K562 (cell line): ENCODE data around the gene EDEM2. TPM values are rescaled to one million over a fixed set of nuclear protein-coding genes. Genes with fewer than 3 reads are reported as not detected.

Experiments
- ATAC-seq: fragments of 200-7000 bp; cut with Tn5 transposase; 3 replicates; pipeline ENCODE4 v1.9.1; 2020; ENCODE audit warnings: moderate library complexity
- BruUV-seq: library from RNA; stranded (reverse); fragments of 400-500 nt; replicated peaks from 2 replicates; lab custom pipeline; 2021; lab: Mats Ljungman, UMichigan
- CTCF ChIA-PET: fragments of 300-600 bp; formaldehyde crosslinking; extraction: SDS; loops from one replicate; lab custom pipeline; 2021; ENCODE audit warnings: low intra/inter-chr PET ratio; lab: Yijun Ruan, JAX
- POLR2A ChIA-PET: fragments of 300-600, 350-650 bp; sonication (Branson Sonifier 250); formaldehyde crosslinking; extraction: SDS; loops from one replicate; lab custom pipeline; 2021; ENCODE audit warnings: antibody characterized with exemption, inconsistent platforms; lab: Yijun Ruan, JAX
- DNase-seq, 4 experiments: peaks; one replicate each; pipeline versions ENCODE4 v3.0.0 to v3.0.0-alpha.2; 2011 to 2018; ENCODE audit warnings: low spot score in 3 of 4, mixed read lengths in 3 of 4; ENCODE audit errors: extremely low read depth in 1 of 4
- FAIRE-seq: peaks from 2 replicates; lab custom pipeline; 2011; peaks lifted over from hg19 to GRCh38; lab: Jason Lieb, UNC
- H2AFZ ChIP-seq: 2 replicates; pipeline ENCODE4 v1.6.0; 2011; ENCODE audit warnings: low read depth, low read length, control low read depth, inconsistent platforms
- H3K27ac ChIP-seq: fragments of 200-600 bp; 3 replicates; pipeline ENCODE4 v1.8.0; 2011; ENCODE audit warnings: low read depth, mild to moderate bottlenecking, control low read depth, inconsistent platforms, low read length, moderate library complexity, mixed read lengths; ENCODE audit errors: extremely low read depth
- H3K27me3 ChIP-seq, 2 experiments: fragments of 300-600 bp in 1 of 2; 2 replicates in 1 of 2; 3 replicates in 1 of 2; pipeline versions ENCODE4 v1.6.0 to v1.8.0; 2011; ENCODE audit warnings: inconsistent platforms in 2 of 2, low read length in 2 of 2, mild to moderate bottlenecking in 1 of 2, mixed read lengths in 1 of 2, moderate library complexity in 1 of 2; ENCODE audit not compliant: control insufficient read depth in 2 of 2, insufficient read depth in 2 of 2
- H3K36me3 ChIP-seq: fragments of 300-600 bp; 3 replicates; pipeline ENCODE4 v1.8.0; 2011; ENCODE audit warnings: mild to moderate bottlenecking, low read length, inconsistent platforms; ENCODE audit not compliant: control insufficient read depth, insufficient read depth
- H3K4me1 ChIP-seq, 2 experiments: fragments of 200-600 bp in 1 of 2; replicated peaks in 1 of 2; 2 replicates in 1 of 2; 3 replicates in 1 of 2; pipeline versions ENCODE4 v1.5.1 to v1.8.0; 2011; ENCODE audit warnings: inconsistent platforms in 2 of 2, low read length in 2 of 2, mild to moderate bottlenecking in 1 of 2, mixed read lengths in 1 of 2, moderate library complexity in 1 of 2; ENCODE audit not compliant: control insufficient read depth in 2 of 2, insufficient read depth in 2 of 2
- H3K4me2 ChIP-seq: 2 replicates; pipeline ENCODE4 v1.6.1; 2011; ENCODE audit warnings: low read length, control low read depth, inconsistent platforms, mixed read lengths; ENCODE audit not compliant: insufficient read depth
- H3K4me3 ChIP-seq: fragments of 200-600 bp; sonication (generic), shearing (Covaris generic); 2 replicates; pipeline ENCODE4 v1.5.1; 2016; ENCODE audit warnings: control low read depth, inconsistent platforms
- H3K79me2 ChIP-seq: fragments of 200-600 bp; 3 replicates; pipeline ENCODE4 v1.8.0; 2011; ENCODE audit warnings: low read length, inconsistent platforms; ENCODE audit not compliant: control insufficient read depth, insufficient read depth
- H3K9ac ChIP-seq, 2 experiments: 2 replicates each; pipeline versions ENCODE4 v1.6.0 to v1.6.1; 2011; ENCODE audit warnings: low read depth in 2 of 2, low read length in 2 of 2, control low read depth in 1 of 2, inconsistent platforms in 1 of 2, mild to moderate bottlenecking in 1 of 2, mixed read lengths in 1 of 2; ENCODE audit not compliant: insufficient read depth in 1 of 2
- H3K9me1 ChIP-seq: one replicate; pipeline ENCODE4 v1.6.0; 2011; ENCODE audit warnings: inconsistent platforms, mild to moderate bottlenecking, low read length, moderate library complexity; ENCODE audit not compliant: control insufficient read depth, insufficient read depth
- H3K9me3 ChIP-seq: replicated peaks from 2 replicates; pipeline ENCODE4 v1.5.1; 2011; ENCODE audit warnings: low read depth, low read length, inconsistent platforms; ENCODE audit not compliant: control insufficient read depth, insufficient read depth
- H4K20me1 ChIP-seq: replicated peaks from 2 replicates; pipeline ENCODE4 v1.6.1; 2011; ENCODE audit warnings: low read length, inconsistent platforms, mixed read lengths; ENCODE audit not compliant: control insufficient read depth, insufficient read depth
- ADNP ChIP-seq: fragments of 200-800 bp; sonication (Bioruptor generic); IDR thresholded peaks from 2 replicates; pipeline ENCODE4 v1.6.1; 2016; ENCODE audit warnings: missing genetic modification characterization, missing compliant biosample characterization
- BRF1 ChIP-seq: IDR thresholded peaks from 3 replicates; pipeline ENCODE4 v1.6.1; 2011; ENCODE audit warnings: borderline replicate concordance, mild to moderate bottlenecking; ENCODE audit not compliant: insufficient read length; ENCODE audit errors: extremely low read depth
- CBFA2T3 ChIP-seq: fragments of 450-650 bp; IDR thresholded peaks from 2 replicates; pipeline ENCODE4 v1.6.1; 2017
- DPF2 ChIP-seq: fragments of 450-650 bp; IDR thresholded peaks from 2 replicates; pipeline ENCODE4 v1.6.1; 2016
- ELF4 ChIP-seq: fragments of 450-650 bp; formaldehyde crosslinking; IDR thresholded peaks from 2 replicates; pipeline ENCODE4 v1.4.0; 2022; ENCODE audit warnings: missing genetic modification characterization
- HDAC1 ChIP-seq, 2 experiments: fragments of 450-650 bp; IDR thresholded peaks; 2 replicates each; pipeline ENCODE4 v1.6.1; 2016 to 2017; ENCODE audit warnings: inconsistent platforms in 1 of 2, mild to moderate bottlenecking in 1 of 2, moderate library complexity in 1 of 2
- KAT2B ChIP-seq: IDR thresholded peaks from one replicate; pipeline ENCODE4 v1.6.1; 2012; ENCODE audit warnings: low read depth, mild to moderate bottlenecking, control low read depth, inconsistent platforms, low read length, moderate library complexity
- LEF1 ChIP-seq: fragments of 450-650 bp; IDR thresholded peaks from 2 replicates; pipeline ENCODE4 v1.6.1; 2016; ENCODE audit warnings: mild to moderate bottlenecking
- MAFG ChIP-seq: fragments of 450-650 bp; conservative IDR thresholded peaks from 2 replicates; pipeline ENCODE4 v1.6.1; 2016; ENCODE audit warnings: missing genetic modification characterization, missing compliant biosample characterization
- NFIX ChIP-seq: fragments of 250-450 bp; sonication (Bioruptor Pico); IDR thresholded peaks from 2 replicates; pipeline ENCODE4 v1.4.0; 2020; ENCODE audit warnings: low read depth, mild to moderate bottlenecking, moderate library complexity
- NUFIP1 ChIP-seq: fragments of 450-650 bp; IDR thresholded peaks from 2 replicates; pipeline ENCODE4 v1.6.1; 2018; ENCODE audit not compliant: partially characterized antibody
- PHF20 ChIP-seq: fragments of 450-650 bp; IDR thresholded peaks from 2 replicates; pipeline ENCODE4 v1.6.1; 2018; ENCODE audit not compliant: partially characterized antibody
- PYGO2 ChIP-seq: fragments of 450-650 bp; IDR thresholded peaks from 2 replicates; pipeline ENCODE4 v1.6.1; 2016; ENCODE audit warnings: mild to moderate bottlenecking, missing genetic modification characterization, moderate library complexity, missing compliant biosample characterization
- TAF15 ChIP-seq: fragments of 200-400 bp; formaldehyde crosslinking; IDR thresholded peaks from 2 replicates; pipeline ENCODE4 v1.6.1; 2017; ENCODE audit warnings: mild to moderate bottlenecking, low read depth, low read length, moderate library complexity
- XRCC5 ChIP-seq: fragments of 200-400 bp; formaldehyde crosslinking; IDR thresholded peaks from 2 replicates; pipeline ENCODE4 v1.6.1; 2017; ENCODE audit warnings: low read depth, mild to moderate bottlenecking, low read length
- ZBTB1 ChIP-seq: sonication (generic); formaldehyde crosslinking; IDR thresholded peaks from 2 replicates; pipeline ENCODE4 v1.8.1; 2023; ENCODE audit warnings: missing genetic modification reagents, low read depth, mild to moderate bottlenecking, borderline replicate concordance
- ZNF77 ChIP-seq: fragments of 250-450 bp; sonication (Bioruptor Pico); IDR thresholded peaks from 2 replicates; pipeline ENCODE4 v1.5.0; 2020
- ZSCAN32 ChIP-seq: fragments of 450-650 bp; formaldehyde crosslinking; IDR thresholded peaks from 2 replicates; pipeline ENCODE4 v1.4.0; 2020; ENCODE audit warnings: mild to moderate bottlenecking, moderate library complexity
- WGBS: fragments of 100-300 bp; shearing (Covaris generic); methylation state at CpG from one replicate; pipeline ENCODE4 v1.1.6; 2016; ENCODE audit warnings: low coverage, mixed read lengths; ENCODE audit not compliant: insufficient coverage; ENCODE audit errors: missing lambda C conversion rate; 5-methylcytosine and 5-hydroxymethylcytosine counted together
- in situ Hi-C: fragments of 300-500 bp; cut with MboI; formaldehyde crosslinking; loops from 4 replicates; pipeline ENCODE4 v1.15.0; 2018; ENCODE audit warnings: inconsistent platforms, mixed read lengths
- intact Hi-C: fragments of 100-400 bp; cut with micrococcal nuclease; formaldehyde crosslinking; loops from 2 replicates; pipeline ENCODE4 v1.14.2; 2022
- polyA plus RNA-seq, 8 experiments: library from polyadenylated mRNA; depleted of rRNA in 4 of 8; stranded (reverse) in 5 of 8; unstranded in 3 of 8; fragments of >200 nt; fragmentation: Nextera tagmentation in 2 of 8; fragmentation: Illumina TruSeq in 1 of 8; extraction: Ambion mirVana in 2 of 8; extraction: Trizol in 1 of 8; gene quantifications; 2 replicates each; pipeline versions ENCODE4 v1.2.1 to v1.2.3, GENCODE V29; 2011 to 2014; ENCODE audit warnings: inconsistent platforms in 1 of 8, missing spikeins in 1 of 8
- total RNA-seq, 7 experiments: library from RNA; depleted of rRNA in 6 of 7; stranded (reverse); fragments of >200 nt in 6 of 7; fragmentation: Illumina TruSeq in 2 of 7; extraction: Trizol in 2 of 7; gene quantifications; 2 replicates each; pipeline versions ENCODE4 v1.2.1 to v1.2.3, GENCODE V29; 2011 to 2021; ENCODE audit warnings: low replicate concordance in 1 of 7
- TF ChIP-seq, protein P1 (sequence below): sonication (generic); formaldehyde crosslinking; IDR thresholded peaks from 2 replicates; pipeline ENCODE4 v1.8.0; 2022; ENCODE audit warnings: missing genetic modification reagents, mild to moderate bottlenecking, borderline replicate concordance
- TF ChIP-seq, protein P2 (sequence below): IDR thresholded peaks from 2 replicates; pipeline ENCODE4 v1.6.1; 2014; ENCODE audit warnings: antibody characterized with exemption
- TF ChIP-seq, protein P3 (sequence below): fragments of 250-450 bp; sonication (Bioruptor Pico); IDR thresholded peaks from 2 replicates; pipeline ENCODE4 v1.8.0; 2022; ENCODE audit warnings: moderate library complexity, mild to moderate bottlenecking, inconsistent platforms

The EDEM2 gene
- total and polyA plus RNA-seq, 9 of the 15 experiments (the other 6 are each of a cell fraction or from before 2014, with no cell fraction given) = 6.9 to 11.0 (median 9.7) TPM

- H4K20me1 ChIP-seq = no peaks in the 10 kb centered on the region
- H3K9me3 ChIP-seq = no peaks in the 10 kb centered on the region
- peaks cover 32 to 46% of the 10 kb centered on the region in 2 experiments for H3K4me1 ChIP-seq
- WGBS = 13% methylated on average over 1 of the region's 1 CpG
- ChIA-PET POLR2A (interaction anchor here (0.6 to 1.4 kb wide), 2 partner anchors 16 to 241 kb away, joined by 4 to 9 read pairs; partner anchors contain the start of gene ACSS2), CTCF (interaction anchor here (0.5 kb wide), 1 partner anchor 325 kb away, joined by 4 read pairs; no protein-coding TSS in a partner anchor)
- no peak overlapping the region for H3K27ac ChIP-seq
- no peak for ATAC-seq
- H3K4me3 ChIP-seq = no peak overlapping the region
- in situ Hi-C loops (no loop called here), intact Hi-C loops (no loop called here)
- no peak overlapping the region for H2AFZ ChIP-seq
- H3K27me3 ChIP-seq = no peaks in the 10 kb centered on the region
- no peak for FAIRE-seq
- no peak for DNase-seq
- no TSS peak for BruUV-seq
- no peak overlapping the region for H3K4me2 ChIP-seq
- H3K36me3 ChIP-seq = peaks cover 40% of the 10 kb centered on the region; the same call in 2 of the 3 replicates
- H3K9me1 ChIP-seq = no peaks in the 10 kb centered on the region
- no peak overlapping the region for H3K9ac ChIP-seq
- H3K79me2 ChIP-seq = no peaks in the 10 kb centered on the region
- TF ChIP-seq TAF15 = no peak
- TF ChIP-seq ZBTB1 (CRISPR knock-in tag) = no peak
- TF ChIP-seq KAT2B = no peak
- no peak for TF ChIP-seq XRCC5
- TF ChIP-seq ZNF77 = no peak
- no peak for TF ChIP-seq LEF1
- TF ChIP-seq HDAC1 (IDR thresholded peaks at IDR 0.05) = peak in 1 of 2 experiments; percentile 40; a peak in 1 of 4 replicates
- TF ChIP-seq, protein P1, sequence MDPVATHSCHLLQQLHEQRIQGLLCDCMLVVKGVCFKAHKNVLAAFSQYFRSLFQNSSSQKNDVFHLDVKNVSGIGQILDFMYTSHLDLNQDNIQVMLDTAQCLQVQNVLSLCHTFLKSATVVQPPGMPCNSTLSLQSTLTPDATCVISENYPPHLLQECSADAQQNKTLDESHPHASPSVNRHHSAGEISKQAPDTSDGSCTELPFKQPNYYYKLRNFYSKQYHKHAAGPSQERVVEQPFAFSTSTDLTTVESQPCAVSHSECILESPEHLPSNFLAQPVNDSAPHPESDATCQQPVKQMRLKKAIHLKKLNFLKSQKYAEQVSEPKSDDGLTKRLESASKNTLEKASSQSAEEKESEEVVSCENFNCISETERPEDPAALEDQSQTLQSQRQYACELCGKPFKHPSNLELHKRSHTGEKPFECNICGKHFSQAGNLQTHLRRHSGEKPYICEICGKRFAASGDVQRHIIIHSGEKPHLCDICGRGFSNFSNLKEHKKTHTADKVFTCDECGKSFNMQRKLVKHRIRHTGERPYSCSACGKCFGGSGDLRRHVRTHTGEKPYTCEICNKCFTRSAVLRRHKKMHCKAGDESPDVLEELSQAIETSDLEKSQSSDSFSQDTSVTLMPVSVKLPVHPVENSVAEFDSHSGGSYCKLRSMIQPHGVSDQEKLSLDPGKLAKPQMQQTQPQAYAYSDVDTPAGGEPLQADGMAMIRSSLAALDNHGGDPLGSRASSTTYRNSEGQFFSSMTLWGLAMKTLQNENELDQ (CRISPR knock-in tag) = no peak
- TF ChIP-seq PYGO2 = no peak
- TF ChIP-seq NUFIP1 = no peak
- no peak for TF ChIP-seq ELF4 (CRISPR knock-in tag)
- TF ChIP-seq MAFG (tag) = no peak
- TF ChIP-seq DPF2 = 0 out of 2 replicates have a peak, but pooled peaks have one; percentile 15
- TF ChIP-seq, protein P2, sequence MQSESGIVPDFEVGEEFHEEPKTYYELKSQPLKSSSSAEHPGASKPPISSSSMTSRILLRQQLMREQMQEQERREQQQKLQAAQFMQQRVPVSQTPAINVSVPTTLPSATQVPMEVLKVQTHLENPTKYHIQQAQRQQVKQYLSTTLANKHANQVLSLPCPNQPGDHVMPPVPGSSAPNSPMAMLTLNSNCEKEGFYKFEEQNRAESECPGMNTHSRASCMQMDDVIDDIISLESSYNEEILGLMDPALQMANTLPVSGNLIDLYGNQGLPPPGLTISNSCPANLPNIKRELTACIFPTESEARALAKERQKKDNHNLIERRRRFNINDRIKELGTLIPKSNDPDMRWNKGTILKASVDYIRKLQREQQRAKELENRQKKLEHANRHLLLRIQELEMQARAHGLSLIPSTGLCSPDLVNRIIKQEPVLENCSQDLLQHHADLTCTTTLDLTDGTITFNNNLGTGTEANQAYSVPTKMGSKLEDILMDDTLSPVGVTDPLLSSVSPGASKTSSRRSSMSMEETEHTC = no peak
- TF ChIP-seq PHF20 = no peak
- no peak for TF ChIP-seq ADNP (tag)
- TF ChIP-seq ZSCAN32 (CRISPR knock-in tag) = no peak
- TF ChIP-seq CBFA2T3 = peak; percentile 13; the same call in 1 of the 2 replicates
- no peak for TF ChIP-seq BRF1
- TF ChIP-seq NFIX (CRISPR knock-in tag) = no peak
- TF ChIP-seq, protein P3, sequence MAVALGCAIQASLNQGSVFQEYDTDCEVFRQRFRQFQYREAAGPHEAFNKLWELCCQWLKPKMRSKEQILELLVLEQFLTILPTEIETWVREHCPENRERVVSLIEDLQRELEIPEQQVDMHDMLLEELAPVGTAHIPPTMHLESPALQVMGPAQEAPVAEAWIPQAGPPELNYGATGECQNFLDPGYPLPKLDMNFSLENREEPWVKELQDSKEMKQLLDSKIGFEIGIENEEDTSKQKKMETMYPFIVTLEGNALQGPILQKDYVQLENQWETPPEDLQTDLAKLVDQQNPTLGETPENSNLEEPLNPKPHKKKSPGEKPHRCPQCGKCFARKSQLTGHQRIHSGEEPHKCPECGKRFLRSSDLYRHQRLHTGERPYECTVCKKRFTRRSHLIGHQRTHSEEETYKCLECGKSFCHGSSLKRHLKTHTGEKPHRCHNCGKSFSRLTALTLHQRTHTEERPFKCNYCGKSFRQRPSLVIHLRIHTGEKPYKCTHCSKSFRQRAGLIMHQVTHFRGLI = no peak
These were observed 29.5 kb downstream of the EDEM2 start for GRCh38 chr20:35117629-35118028.
